Stimulated activated CD8-positive, alpha-beta memory T cell treated with anti-CD3 and anti-CD28 coated beads, Interleukin-4, amount 100 ng/mL, for 1 hour (primary cell): ENCODE results near the gene GLYAT.
"Not testable (repeated sequence)": the region's sequence is repeated elsewhere in the genome, so short reads cannot be mapped to it uniquely, and the experiment has no call there.

Experiments used
- DNase-seq, 2 donors: peaks; one replicate each; pipeline ENCODE4 v3.0.0-alpha.2; 2020; ENCODE audit warnings: low read depth in 2 of 2, low spot score in 1 of 2

The GLYAT gene

GRCh38 chr11:58677536-58677935 is 54.2 kb downstream of the GLYAT start:
- DNase-seq = not testable (repeated sequence)

- DNase-seq = no peak
These were observed 55.1 kb downstream of the GLYAT start for GRCh38 chr11:58676563-58677135.

- peak; percentile 45 to 61 for DNase-seq
These were observed 56.2 kb downstream of the GLYAT start for GRCh38 chr11:58675334-58676155.

- DNase-seq = no peak
These were observed 57.1 kb downstream of the GLYAT start for GRCh38 chr11:58674609-58675008.

GRCh38 chr11:58671983-58672633 is 59.6 kb downstream of the GLYAT start:
- no peak for DNase-seq

GRCh38 chr11:58659910-58660570 is 71.7 kb downstream of the GLYAT start:
- no peak for DNase-seq

- DNase-seq = no peak
These were observed 72.3 kb downstream of the GLYAT start for GRCh38 chr11:58659404-58659803.
